ENCODE data around the gene LMO4. TPM values are rescaled to one million over a fixed set of nuclear protein-coding genes. Genes with fewer than 3 reads are reported as not detected.
A peak's percentile ranks its signal among the peaks of the same experiment; 100 is the strongest.

Gene LMO4
- polyA plus RNA-seq, 5 donors = 246 to 300 (median 265) TPM

DNA sequence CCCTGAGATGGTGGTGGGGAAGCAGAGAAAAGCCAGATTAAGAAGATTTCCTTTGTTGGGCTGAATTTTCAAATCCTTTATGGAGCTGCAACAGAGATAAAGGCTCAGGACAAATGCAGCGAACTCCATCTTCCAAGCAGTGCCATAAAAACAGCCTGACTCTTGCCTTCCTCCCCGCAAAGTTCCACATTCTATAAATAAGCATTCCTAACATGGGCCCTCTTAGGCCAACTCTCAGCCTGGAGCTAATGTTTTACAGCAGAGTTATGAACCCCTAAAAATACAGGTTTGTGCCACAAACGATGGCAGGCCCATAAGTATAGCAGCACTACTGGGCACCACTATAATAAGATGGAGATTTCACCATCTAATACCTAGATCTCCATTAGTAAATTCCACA, 27.2 kb downstream of the LMO4 start:
- DNase-seq = no peak

DNA sequence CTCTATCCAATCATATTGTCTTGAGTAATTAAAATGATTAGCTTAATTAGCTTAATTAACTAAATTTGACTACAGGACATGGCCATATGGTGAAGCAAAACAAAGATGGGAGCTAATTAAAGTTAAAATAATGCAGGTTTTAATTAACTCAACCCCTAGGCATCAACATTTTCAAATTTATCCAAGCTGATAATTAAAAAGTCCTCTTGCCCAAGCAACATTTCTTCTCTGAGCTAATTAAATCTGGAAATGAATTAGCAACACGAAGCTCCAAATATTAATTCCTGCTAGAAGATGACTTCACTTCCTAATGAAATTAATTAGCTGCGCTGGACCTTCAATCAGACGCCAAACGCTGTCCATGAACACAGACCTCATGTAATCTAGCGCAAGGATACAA, 27.9 kb downstream of the LMO4 start:
- DNase-seq = no peak

DNA sequence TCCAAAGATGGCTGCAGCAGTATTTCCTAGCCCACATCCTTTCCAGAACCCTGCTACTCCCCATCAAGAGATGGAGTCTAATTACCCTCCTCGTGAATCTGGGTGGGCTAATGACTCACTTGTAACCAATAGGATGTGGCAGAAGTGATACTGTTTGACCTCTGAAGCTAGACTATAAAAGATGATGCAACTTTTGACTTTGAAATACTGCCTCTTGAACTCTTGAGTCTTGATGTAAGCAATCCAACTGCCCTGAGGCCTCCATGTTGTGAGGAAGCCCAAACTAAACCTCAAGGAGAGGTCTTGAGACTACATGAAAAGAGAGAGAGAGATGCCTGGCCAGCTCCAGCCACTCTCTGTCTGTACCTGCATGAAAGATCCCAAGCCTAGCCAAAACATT, 29.5 kb downstream of the LMO4 start:
- DNase-seq = no peak

DNA sequence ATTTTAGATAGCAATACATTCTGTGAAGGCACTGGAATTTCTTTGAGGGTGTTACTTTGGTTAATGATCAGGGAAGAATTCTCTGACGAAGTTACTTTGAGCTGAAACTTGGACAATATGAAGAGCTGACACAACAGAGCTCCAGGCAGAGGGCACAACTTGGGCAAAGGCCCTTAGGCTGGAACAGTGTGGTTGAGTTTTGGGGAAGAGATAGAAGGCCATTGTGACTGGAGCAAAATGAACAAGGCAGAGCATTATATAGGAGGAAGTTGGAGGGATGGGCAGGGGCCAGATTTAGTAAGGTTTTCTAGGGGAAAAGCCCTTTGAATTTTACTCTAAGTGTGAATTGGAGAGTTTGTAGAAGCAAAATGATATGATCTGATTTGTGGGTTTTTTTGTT, 30.9 kb downstream of the LMO4 start:
- no peak for DNase-seq

DNA sequence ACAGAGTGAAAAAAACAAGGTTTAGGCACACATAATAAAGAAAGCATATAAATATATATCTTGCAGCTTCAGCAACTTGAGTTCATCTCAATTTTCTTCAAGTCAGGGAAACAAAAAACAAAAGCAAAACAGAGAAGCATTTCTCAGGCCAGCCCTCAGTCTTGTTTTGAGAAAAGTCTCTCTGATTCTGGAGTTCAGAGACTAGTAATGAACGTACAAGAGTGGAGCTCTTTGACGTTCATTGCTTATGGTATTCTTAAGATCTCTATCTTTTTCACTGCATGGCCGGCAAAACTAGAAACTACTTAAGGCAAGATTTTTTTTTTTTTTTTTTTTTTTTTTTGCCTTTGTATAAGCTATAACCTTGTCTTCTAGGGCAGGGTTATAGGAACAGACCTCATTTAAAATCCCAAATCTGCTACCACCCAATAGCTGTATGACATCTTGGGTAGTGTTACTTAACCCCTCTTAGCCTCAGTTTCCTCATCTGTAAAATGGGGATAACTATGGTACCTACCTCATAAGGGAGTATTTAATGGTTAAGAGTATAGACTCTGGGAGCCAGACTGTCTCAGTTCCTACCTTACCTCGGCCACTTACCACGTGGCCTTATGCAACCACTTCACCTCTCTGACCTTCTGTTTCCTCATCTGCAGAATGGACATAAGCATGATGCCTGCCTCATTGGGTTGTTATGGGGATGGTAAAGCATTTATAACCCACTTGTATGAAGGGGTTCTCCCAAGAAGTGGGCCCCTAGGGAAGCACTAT, 33.6 kb downstream of the LMO4 start:
- no peak for DNase-seq

DNA sequence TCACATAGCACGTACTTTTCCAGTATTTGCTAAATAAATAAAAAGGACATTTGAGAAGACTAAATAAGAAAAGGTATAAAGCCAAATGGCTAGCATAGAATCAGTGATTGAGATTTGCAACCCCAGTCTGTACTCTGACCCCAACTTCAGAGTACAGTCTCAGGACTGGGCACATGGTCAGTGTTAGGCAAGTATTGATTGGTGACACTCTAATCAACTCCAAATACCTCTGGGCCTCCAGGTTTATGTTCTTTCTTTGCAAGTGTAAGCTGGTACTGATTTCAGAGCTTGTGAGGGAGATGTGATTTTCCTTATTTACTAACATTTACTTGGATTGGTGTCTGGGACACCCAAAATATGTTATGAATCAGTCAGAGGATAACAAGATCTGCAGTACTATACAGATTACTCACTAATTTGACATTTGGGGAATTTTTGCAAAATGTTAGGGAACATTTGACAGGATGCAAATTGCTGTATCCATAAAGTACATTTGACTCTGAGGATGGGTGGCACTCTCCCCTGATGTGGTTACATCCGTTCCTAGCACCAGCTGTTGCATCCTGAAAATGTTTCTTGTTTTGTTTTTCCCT, 34.2 kb downstream of the LMO4 start:
- no peak for DNase-seq

DNA sequence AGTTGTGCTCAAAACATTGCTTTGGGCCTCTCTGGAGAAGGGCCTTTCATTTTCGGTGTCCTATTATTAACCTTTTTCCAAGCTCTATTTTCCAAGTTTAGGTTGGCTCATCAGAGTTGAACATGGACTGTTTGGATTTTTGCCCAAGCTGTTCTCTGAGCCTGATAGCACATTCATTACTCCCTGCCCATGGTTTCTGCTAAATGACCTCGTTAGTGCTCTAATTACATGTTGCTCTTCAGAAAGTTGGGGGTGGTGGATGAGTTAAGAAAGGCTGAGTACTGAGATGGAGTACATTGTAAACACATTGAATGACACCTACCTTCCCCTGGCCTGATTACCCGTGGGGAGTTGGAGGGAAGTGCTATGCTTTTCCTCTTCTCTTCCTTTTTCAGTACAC, 38.9 kb downstream of the LMO4 start:
- no peak for DNase-seq

DNA sequence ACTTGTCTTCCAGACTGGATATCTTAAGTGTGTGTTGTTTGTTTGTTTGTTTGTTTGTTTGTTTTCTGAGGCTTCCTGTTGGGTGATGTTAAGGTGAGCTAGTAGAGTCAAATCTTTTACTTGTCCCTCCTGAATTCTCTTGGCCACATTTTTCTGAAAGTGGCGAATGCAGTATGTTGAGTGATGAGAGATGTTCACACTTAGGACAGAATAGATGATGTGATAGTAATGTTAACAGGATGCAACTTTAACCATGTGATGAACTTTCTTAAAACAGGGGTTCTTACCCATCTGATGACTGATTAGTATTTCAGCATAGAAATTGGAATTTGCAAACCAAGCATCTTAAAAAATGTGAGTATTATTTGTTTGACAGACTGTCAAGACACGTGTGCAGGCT, 40.2 kb downstream of the LMO4 start:
- DNase-seq = no peak

DNA sequence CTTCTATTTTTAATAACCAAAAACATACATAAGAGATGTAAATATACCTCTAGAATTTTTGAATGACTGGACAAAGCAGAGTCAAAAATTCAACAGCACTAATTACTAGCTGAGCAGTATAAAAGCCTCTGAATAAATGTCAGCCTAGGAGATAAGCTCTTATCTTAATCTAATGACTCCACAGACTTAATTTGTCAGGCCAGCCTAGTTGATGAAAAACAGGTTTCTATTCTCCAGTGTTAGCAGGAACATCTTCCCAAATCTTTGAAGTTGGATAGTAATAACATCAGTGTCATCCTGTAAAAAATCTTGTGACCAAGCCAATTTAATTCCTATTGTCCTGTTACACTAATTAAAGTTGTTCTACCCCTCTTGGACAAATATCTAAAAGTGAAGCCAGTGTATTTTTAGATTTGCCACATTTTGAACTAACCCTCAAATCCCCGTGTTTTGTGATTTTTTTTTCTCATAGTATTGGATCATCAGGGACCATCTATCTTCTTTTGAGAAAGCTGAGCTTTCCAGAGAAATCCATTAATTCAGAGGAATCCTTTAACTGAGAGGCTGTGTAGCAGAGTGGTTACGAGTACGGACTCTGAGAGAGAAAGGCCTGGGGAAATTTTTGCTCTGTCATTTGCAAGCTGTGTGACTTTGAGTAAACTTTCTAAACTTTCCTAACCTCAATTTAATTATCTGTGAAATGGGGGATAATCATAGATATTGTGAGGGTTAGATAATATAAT, 41.2 kb downstream of the LMO4 start:
- no peak for DNase-seq

DNA sequence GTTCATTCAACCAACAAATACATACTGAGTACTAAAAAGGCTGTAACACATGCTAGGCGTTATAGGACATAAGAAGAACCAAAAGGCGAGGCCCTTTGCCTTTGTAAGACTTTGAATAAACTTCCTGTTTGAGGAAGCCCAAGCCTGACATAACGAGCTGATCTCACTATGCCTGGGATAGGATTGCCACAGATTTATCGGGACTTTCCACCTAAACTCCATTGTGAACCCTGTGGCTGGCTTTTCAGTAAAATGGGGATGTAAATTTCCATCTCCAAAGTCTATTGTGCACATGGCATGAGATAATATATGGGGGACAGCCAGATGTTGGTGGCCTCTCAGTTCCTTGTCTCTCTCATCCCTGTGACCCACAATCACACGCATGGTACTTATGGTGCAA, 41.9 kb downstream of the LMO4 start:
- no peak for DNase-seq

DNA sequence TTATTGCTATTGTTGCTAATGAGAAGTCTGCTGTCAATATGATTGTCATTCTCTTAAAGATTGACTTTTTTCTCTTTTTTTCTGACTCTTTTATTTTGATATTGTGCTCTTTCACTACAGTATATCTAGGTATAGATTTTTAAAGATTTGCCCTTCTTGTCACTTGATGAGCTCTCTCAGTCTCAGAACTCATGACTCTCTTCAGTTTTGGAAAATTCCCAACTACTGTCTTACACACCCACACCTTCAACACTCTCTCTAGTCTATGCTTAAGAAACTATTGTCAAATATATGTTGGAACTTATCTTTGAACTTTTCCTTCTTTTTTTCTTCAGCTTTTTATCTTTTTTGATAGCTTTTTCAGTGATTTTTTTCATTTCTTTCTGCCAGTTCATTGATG, 50.6 kb downstream of the LMO4 start:
- no peak for DNase-seq

DNA sequence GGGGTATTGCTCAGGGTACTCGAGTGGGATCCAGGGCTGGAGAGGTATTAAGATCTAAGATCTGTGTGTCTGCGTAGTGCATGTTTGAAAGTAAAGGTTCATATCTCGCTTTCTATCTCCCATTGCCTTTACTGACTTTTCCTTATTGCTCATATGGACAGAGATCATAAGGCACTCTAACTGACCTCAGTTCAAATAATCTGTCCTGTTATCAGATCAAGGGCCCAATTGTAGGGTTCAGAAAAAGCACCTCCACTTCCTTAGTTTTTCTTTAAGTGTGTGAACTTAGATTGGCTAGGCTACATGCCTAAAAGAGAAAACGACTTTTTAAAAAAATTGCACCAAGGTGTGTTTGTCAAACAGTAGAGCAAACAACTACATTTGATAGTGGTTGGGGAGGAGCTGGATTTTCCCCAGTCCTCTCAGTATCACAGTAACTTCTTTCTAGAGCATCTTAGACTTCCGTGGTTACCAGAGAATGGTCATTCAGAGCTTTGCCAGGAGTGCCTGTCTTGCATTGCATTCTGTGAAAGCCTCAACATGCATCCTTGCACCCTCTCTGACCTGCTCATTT, 57.6 kb downstream of the LMO4 start:
- DNase-seq = no peak

DNA sequence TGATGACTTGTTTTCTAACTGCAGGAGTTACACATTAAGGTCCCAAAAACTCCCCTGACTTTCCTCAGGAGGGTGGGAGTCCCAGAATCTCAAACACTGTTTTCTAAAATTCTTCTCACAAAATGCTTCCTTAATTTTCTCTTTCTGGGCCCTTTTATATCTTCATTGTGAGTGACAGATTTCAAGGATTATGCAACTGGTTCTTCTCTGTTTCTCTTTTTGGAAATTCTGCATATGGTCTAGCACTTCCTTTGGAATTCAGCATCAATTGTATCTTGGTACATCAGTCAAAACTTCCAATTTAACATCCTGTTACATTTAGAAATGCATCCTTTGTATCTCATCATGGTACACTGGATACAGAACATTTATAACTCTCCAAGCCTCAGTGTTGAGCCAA, 59.7 kb downstream of the LMO4 start:
- DNase-seq = no peak

DNA sequence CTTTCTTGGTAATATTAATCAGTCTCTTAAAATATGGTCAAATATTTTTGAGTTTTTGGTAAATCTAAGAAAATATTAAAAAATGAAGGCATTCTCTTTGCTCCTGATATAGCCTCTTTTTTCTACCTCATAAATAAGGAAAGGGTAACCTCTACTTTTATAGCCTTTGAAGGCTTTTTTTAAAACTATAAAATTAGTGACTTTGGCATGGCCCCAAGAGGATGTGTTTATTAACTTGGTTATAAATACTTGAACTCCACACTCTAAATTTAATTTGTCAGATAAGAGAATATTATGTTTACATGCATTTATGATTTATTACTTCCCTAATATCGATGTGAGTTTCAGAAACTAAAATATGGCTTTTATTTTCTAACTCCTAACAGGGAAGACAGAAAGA, 60.3 kb downstream of the LMO4 start:
- no peak for DNase-seq

DNA sequence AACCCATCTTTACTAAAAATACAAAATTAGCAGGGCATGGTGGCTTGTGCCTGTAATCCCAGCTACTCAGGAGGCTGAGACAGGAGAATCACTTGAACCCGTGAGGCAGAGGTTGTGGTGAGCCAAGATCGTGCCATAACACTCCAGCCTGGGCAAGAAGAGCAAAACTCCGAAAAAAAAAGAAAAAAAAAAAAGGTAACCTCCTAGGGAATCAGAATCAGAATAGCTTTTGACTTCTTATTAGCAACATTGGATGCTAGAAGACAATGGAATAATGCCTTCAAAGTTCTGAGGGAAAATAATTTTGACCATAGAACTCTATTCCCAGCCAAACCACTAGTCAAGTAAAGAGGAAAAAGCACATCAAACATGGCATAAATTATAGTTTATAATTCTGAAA, 60.9 kb downstream of the LMO4 start:
- no peak for DNase-seq

DNA sequence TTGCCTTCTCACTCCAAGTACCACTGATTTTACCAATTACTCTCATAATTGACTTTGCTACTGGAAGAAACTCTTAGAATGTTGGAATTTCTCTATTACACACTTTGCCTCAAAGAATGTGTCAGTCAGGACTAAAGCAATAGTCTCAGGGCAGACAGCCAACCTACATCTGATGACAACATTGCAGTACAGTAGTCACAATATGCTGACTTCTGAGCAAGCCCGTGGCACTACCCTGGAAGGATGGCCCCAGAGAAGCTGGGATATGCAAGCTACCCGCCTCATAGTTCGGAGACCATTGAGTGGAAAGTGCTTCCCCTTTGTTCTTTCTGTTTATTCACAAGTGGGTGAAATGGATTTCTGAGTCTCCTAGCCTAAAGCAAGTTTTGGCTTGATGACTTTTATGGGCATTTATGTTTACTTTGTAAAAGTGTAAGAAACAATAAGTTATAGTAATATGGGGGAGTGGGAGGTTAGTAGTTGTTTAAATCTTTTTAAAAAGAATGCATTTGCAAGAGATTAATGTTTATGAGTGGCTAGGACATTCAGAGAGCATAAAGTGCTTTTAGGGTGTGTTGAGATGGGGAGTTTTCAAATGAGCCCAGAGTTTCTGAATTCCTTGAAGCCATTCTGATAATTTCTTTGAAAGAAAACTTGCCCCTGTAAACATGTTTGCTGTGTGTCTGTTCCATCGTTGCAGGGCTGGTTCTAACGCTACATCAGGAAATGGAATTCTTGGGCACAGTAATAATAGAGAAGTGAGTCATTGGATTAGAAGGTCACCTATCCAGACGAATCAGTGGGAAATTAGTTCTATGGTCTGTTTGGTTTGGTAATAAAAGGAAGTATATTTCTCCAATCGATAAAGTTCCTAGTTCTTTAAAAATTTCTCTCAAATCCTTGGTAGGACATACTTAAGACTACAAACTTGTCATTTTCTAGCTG, 63.8 kb downstream of the LMO4 start:
- peak; percentile 32 to 35 for DNase-seq

DNA sequence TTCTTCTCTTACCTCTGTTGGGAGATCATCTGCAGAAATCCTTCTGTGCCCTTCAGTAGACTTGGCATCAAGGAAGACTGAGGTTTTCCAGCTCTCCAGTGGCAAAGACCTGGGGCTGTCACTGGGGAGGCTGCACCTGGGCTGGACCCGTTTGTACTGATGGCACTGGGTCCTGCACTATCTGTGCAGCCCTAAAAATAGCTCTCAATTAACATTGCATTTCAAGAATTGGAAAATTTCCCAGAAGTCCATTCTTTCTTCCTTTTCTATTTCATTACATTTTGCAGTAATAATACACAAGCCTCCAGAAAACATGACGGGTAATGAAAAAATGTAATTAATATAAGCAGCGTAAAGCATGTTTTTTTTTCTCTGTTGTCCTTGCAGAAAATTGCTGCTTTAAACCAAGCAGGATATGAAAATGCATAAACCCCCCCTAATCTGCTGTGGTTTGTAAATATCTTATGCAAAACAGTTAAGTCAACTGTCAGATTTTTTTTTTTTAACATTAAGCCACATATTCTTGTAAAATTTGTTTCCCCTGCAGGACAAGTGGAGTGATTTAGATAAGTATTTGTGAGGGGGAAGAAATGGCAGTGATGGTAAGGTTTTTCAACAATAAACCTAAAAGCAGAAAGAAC, 64.9 kb downstream of the LMO4 start:
- DNase-seq = no peak

DNA sequence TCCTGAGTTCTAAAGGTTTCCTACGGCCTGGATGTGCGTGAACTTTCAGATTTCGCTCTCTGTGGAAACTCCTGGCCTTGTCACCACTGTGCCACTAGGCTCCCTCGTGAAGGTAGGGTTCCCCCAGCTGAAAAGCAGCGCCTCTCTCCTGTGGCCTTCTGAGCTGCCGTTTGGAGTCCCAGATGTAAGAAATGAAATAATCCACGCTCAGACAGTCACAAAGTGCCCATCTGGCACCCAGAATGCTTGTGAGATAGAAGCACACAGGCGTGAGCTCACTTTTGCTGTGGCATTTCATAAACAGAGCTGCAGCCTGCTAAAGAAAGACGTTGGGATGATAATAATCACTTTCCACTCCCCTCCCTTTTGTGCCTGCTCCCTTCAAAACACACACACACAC, 65.8 kb downstream of the LMO4 start:
- no peak for DNase-seq

DNA sequence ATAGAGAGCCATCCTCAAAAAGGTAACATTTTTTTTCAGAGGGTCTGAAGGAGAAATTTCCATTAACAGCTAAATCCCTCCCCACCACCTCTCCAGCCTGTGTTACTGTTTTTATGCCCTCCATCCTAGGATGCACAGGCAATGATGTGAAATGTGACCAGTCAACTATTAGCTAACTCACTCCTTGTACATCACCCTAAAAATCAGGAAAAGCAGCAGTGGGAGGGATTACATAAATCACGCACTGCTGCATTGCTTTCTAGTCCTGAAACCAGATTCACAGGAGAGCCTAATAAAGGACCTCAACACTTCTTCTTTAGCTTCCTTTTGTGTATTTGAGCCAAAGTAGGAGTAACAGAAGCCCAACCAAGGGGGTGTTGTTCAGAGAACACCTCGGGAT, 66.3 kb downstream of the LMO4 start:
- no peak for DNase-seq

All from right lung (tissue), 5 donors.